Prostate gland (tissue), 2 donors: ENCODE data around the gene MICALL2. TPM values are rescaled to one million over a fixed set of nuclear protein-coding genes. Genes with fewer than 3 reads are reported as not detected.

Source experiments
- DNase-seq: peaks from one replicate; pipeline ENCODE4 v3.0.0-alpha.2; 2019; ENCODE audit warnings: low spot score
- H3K27ac ChIP-seq, 2 donors: fragments of 200-600 bp; sonication (generic); 2 replicates each; pipeline ENCODE4 v1.5.1; 2017 to 2019
- H3K27me3 ChIP-seq: fragments of 200-600 bp; sonication (generic); replicated peaks from 2 replicates; pipeline ENCODE4 v1.5.1; 2019; ENCODE audit not compliant: insufficient read depth
- H3K36me3 ChIP-seq, 2 donors: fragments of 200-600 bp; sonication (generic); 1 replicate in 1 of 2; 2 replicates in 1 of 2; pipeline versions ENCODE4 v1.5.1 to v1.8.1; 2017 to 2019
- H3K4me1 ChIP-seq: fragments of 200-600 bp; sonication (generic); replicated peaks from 2 replicates; pipeline ENCODE4 v1.5.1; 2019
- H3K4me3 ChIP-seq, 2 donors: fragments of 200-600 bp; sonication (generic); 2 replicates each; pipeline ENCODE4 v1.5.1; 2017 to 2019
- H3K9me3 ChIP-seq: fragments of 200-600 bp; sonication (generic); 2 replicates; pipeline ENCODE4 v1.5.1; 2017
- CTCF ChIP-seq, 4 experiments: fragments of 200-600 bp in 2 of 4; fragments of 450-650 bp in 2 of 4; sonication (generic) in 2 of 4; IDR thresholded peaks; 1 replicate in 3 of 4; 2 replicates in 1 of 4; pipeline ENCODE4 v1.5.1; 2016 to 2019; ENCODE audit warnings: antibody characterized with exemption in 4 of 4, mild to moderate bottlenecking in 2 of 4, moderate library complexity in 2 of 4
- POLR2A ChIP-seq: fragments of 450-650 bp; IDR thresholded peaks from one replicate; pipeline ENCODE4 v1.6.1; 2016; ENCODE audit warnings: antibody characterized with exemption, mild to moderate bottlenecking
- POLR2AphosphoS5 ChIP-seq: sonication (generic); formaldehyde crosslinking; IDR thresholded peaks from one replicate; pipeline ENCODE4 v1.6.1; 2017; ENCODE audit warnings: antibody characterized with exemption
- WGBS: methylation state at CpG from one replicate; pipeline ENCODE4 v1.1.5; 2018; 5-methylcytosine and 5-hydroxymethylcytosine counted together
- intact Hi-C: fragments of 100-400 bp; cut with DNase I; formaldehyde crosslinking; loops from one replicate; pipeline ENCODE4 v1.14.2; 2022
- total RNA-seq, 2 donors: library from RNA; depleted of rRNA; stranded (reverse); fragments of >200 nt; gene quantifications; one replicate each; pipeline ENCODE4 v1.1.0, GENCODE V29; 2016

Gene MICALL2
- total RNA-seq, 2 donors from 2014 or later = 31.1 to 42.0 TPM

DNA sequence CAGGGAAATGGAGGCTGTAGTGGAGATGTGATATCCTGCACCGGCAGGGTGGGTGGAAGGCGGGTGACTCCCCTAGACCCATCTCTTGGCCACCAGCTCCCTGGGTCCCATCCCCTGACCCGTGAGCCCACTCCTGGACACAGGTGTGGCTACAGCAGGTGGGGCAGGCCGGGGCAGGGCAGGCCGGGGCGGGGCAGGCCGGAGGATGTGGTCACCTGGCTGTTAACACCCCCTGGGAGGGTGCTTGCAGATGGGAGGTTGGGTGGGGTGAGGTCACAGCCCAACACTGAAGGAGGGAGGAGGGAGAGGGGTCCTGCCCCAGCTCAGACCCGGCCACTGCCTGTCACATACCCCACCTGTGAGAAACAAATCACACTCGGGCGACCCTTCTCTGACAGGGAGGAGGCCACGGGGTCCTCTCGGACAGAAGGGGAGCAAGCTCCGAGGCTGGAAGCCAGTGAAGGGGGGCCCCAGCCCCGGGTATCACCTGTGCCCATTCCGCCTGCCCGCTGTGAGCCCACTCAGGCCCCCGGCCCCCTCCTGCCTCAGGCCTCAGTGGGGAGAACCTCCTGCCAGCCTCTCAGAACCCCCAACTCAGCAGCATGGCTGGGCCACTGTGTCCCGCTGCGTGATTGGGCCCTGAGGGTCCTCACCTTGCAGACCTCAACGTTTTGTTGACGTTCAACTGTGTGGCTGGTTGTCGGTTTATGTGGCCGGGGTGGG is 74.0 kb downstream of the MICALL2 start:
- no peaks in the 10 kb centered on the region for H3K9me3 ChIP-seq
- no peak overlapping the region for H3K27ac ChIP-seq
- DNase-seq = no peak
- no peaks in the 10 kb centered on the region for H3K4me1 ChIP-seq
- peaks cover 25% of the 10 kb centered on the region for H3K27me3 ChIP-seq
- H3K4me3 ChIP-seq = no peak overlapping the region
- TF ChIP-seq POLR2A (no peak), POLR2AphosphoS5 (no peak), CTCF (IDR thresholded peaks at IDR 0.05) (no peak)
- intact Hi-C loops = no loop called here
- 55% methylated on average over 20 of the region's 23 CpGs for WGBS
- no peaks in the 10 kb centered on the region for H3K36me3 ChIP-seq

Other genes starting within 250 kb of the MICALL2 start
- gene UNCX, start 226.6 kb downstream of the MICALL2 start, total RNA-seq = not detected
- gene INTS1, start 44.9 kb upstream of the MICALL2 start, total RNA-seq = 100 to 1,000 TPM in 1 of 2 donors, 10 to 100 TPM in 1; 64.9 to 146 TPM
- 10 to 100 TPM; 29.1 to 50.6 TPM for gene MAFK, start 71.2 kb upstream of the MICALL2 start, total RNA-seq
- gene TMEM184A, start 96.7 kb upstream of the MICALL2 start, total RNA-seq = 10 to 100 TPM; 15.4 to 59.2 TPM
- 10 to 100 TPM; 50.0 to 51.6 TPM for gene PSMG3, start 110.6 kb upstream of the MICALL2 start, total RNA-seq
- 1 to 10 TPM; 2.0 to 3.0 TPM for gene ELFN1, start 210.8 kb upstream of the MICALL2 start, total RNA-seq